ENCODE measurements around the gene RARB. TPM values are rescaled to one million over a fixed set of nuclear protein-coding genes. Genes with fewer than 3 reads are reported as not detected.
A peak's percentile ranks its signal among the peaks of the same experiment; 100 is the strongest.

Gene RARB
- total RNA-seq, 2 experiments from 2014 or later, result not detected

DNA sequence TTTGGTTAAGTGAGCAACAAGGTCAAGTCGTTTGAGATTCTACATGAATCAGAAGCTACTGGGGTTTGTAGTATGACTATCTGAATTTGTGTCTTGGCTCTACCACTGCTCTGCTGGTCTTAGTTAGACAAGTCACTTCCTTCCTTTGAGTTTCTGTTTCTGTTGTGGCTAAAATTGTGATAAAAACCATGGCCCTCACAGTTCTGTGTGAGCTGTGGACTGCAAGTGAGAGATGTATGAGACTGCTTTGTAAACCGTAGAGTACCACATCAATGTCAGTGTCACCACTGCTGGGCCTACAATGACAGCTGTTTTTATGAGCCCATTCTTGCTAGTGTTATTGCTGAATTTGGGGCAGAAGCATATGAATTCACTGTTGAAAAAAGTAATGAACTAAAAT lies 32.7 kb downstream of the RARB start:
- ATAC-seq (peak; percentile 88), DNase-seq (peak; percentile 48)
- Mint-ChIP-seq H3K4me1 (peaks cover 14% of the 10 kb centered on the region), H3K27ac (peak overlapping the region; percentile 66), H3K9me3 (ENCODE audit: low read depth) (no peaks in the 10 kb centered on the region), H3K27me3 (no peaks in the 10 kb centered on the region), H3K36me3 (no peaks in the 10 kb centered on the region), H3K4me3 (no peak overlapping the region)
- CTCF ChIA-PET, result interaction anchor here (0.6 to 1.1 kb wide), 2 partner anchors 18 to 71 kb away, joined by 3 read pairs; no protein-coding TSS in a partner anchor

DNA sequence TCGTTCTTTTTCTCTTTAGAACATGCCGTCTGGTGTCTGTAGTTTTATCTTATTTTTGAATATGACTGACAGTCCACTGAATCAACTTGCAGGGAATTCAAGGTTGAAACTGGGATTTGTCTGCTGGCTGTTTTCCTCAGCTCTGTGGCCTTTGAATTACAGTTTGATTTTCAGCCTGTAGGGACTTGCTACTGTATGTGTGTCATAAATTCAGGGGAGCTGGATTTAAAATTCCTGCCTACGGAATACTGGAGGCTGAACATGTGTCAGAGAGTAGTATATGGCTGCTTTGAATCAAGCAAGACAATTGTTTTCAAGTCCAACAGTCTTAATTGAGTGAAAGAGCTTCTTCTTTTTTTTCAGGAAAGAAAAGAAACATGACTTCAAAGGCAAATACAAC lies 33.9 kb downstream of the RARB start:
- ATAC-seq (no peak), DNase-seq (no peak)
- Mint-ChIP-seq H3K27me3 (no peaks in the 10 kb centered on the region), H3K27ac (no peak overlapping the region), H3K4me1 (peaks cover 14% of the 10 kb centered on the region), H3K9me3 (ENCODE audit: low read depth) (no peaks in the 10 kb centered on the region), H3K4me3 (no peak overlapping the region), H3K36me3 (no peaks in the 10 kb centered on the region)
- CTCF ChIA-PET, result no interaction called here

- Mint-ChIP-seq H3K36me3 (no peaks in the 10 kb centered on the region), H3K9me3 (ENCODE audit: low read depth) (no peaks in the 10 kb centered on the region), H3K4me3 (no peak overlapping the region), H3K27me3 (no peaks in the 10 kb centered on the region), H3K27ac (no peak overlapping the region), H3K4me1 (peaks cover 14% of the 10 kb centered on the region)
- ATAC-seq (no peak), DNase-seq (no peak)
- CTCF ChIA-PET, result no interaction called here
Observed at GRCh38 chr3:25462495-25462894, 34.4 kb downstream of the RARB start.

DNA sequence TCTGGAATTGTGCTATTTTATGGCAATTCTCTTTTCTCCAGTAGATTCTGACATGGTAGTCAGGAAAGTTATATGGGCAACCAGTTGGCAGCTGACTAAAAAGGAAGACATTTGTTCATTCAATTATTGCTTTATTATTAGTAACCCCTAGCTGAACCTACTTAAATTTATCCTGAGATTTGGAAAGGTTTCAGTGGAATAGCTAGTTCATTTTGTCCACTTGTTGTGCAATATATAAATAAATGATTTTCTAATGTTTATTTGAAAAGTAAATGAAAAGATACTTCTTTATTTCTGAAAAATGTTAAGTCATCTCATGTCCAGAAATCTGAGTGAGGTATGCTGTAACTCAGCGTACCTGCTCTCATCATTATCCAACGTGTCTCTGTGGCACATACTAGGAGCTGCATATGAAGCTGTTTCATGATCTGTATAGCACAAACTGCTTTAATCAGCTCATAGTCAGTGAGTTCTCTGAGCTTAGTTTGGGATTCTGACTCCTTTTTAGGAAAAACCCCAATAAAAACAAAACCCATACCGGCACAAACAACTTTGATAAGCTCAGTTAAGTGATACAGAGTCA lies 35.9 kb downstream of the RARB start:
- CTCF ChIA-PET, result no interaction called here
- no peak overlapping the region for H3K4me3 Mint-ChIP-seq
- DNase-seq (no peak), ATAC-seq (no peak)
- no peaks in the 10 kb centered on the region for H3K9me3 Mint-ChIP-seq (ENCODE audit: low read depth)
- H3K4me1 Mint-ChIP-seq, result peaks cover 14% of the 10 kb centered on the region
- H3K27me3 Mint-ChIP-seq, result no peaks in the 10 kb centered on the region
- no peak overlapping the region for H3K27ac Mint-ChIP-seq
- no peaks in the 10 kb centered on the region for H3K36me3 Mint-ChIP-seq

GRCh38 chr3:25465266-25465860 lies 37.3 kb downstream of the RARB start:
- Mint-ChIP-seq H3K4me3 (no peak overlapping the region), H3K9me3 (ENCODE audit: low read depth) (no peaks in the 10 kb centered on the region), H3K4me1 (peaks cover 14% of the 10 kb centered on the region), H3K27ac (no peak overlapping the region), H3K27me3 (no peaks in the 10 kb centered on the region), H3K36me3 (no peaks in the 10 kb centered on the region)
- DNase-seq (no peak), ATAC-seq (no peak)
- CTCF ChIA-PET, result no interaction called here

DNA sequence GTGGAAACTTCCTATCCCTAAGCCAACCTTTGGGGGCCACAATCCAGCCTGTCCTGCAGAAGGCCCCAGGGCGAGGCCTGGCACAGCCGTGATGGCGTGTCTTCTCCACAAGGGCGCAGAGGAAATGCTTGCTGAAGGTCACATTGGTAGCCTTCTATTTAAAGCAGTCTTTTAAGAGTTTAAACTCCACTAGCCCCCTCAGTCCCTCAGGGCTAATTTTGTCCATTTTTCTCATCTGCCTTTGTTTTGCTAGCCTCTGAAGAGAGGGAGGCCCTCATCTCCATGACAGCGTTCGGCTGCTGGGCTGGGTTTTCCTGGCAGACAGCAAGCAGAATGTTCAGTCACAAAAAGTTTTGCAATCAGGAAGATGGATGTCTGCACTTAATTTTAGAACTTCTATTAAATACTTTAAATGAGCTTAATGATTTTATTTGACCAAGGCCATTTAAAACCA lies 40.8 kb downstream of the RARB start:
- CTCF ChIA-PET, result interaction anchor here (0.7 kb wide), 1 partner anchor 1065 kb away, joined by 3 read pairs; no protein-coding TSS in a partner anchor

GRCh38 chr3:25469558-25469957 lies 41.5 kb downstream of the RARB start:
- Mint-ChIP-seq H3K27me3 (peaks cover 3% of the 10 kb centered on the region), H3K36me3 (no peaks in the 10 kb centered on the region), H3K4me1 (no peaks in the 10 kb centered on the region), H3K4me3 (no peak overlapping the region), H3K27ac (no peak overlapping the region), H3K9me3 (ENCODE audit: low read depth) (no peaks in the 10 kb centered on the region)
- CTCF ChIA-PET, result no interaction called here
- DNase-seq (no peak), ATAC-seq (no peak)

More for the DNA sequence above, 40.8 kb downstream of the RARB start:
- Mint-ChIP-seq H3K4me1 (no peaks in the 10 kb centered on the region), H3K27me3 (peaks cover 3% of the 10 kb centered on the region), H3K27ac (no peak overlapping the region), H3K36me3 (no peaks in the 10 kb centered on the region), H3K9me3 (ENCODE audit: low read depth) (no peaks in the 10 kb centered on the region), H3K4me3 (no peak overlapping the region)
- ATAC-seq (no peak), DNase-seq (no peak)

DNA sequence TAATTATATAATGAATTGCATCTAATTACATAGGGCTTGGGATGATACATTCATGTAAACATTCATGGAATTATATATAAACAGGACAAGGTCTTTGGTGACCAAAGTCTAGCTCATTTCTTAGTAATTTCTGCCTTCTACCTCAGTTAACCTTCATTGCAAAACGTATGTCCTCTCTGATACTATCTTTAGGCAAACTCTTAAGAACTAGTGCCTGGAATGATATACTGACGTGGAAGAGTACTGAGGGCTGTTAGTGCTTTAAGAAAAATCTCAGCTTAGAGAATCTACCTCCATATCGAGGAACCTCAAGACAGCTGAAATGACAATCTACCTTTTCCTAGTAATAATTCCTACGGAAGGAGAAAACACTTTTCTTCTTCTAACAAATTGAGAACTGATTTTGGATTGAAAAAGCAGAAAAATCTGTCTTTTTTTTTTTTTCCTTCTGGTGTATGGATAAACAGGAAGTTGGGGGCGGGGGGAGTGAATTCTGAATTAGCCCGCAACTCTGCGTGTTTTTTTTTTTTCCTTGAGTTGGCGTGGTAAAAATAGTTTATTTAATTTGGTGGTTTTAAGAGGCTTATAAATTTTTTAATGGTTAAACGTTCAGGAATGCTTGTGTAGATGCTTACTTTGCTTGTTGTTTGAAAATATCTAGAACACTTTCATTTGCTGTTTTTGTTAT lies 43.2 kb downstream of the RARB start:
- H3K9me3 Mint-ChIP-seq (ENCODE audit: low read depth), result no peaks in the 10 kb centered on the region
- H3K27ac Mint-ChIP-seq, result no peak overlapping the region
- no peak for DNase-seq
- H3K27me3 Mint-ChIP-seq, result peaks cover 8% of the 10 kb centered on the region
- ATAC-seq, result no peak
- CTCF ChIA-PET, result no interaction called here
- H3K36me3 Mint-ChIP-seq, result no peaks in the 10 kb centered on the region
- no peaks in the 10 kb centered on the region for H3K4me1 Mint-ChIP-seq
- no peak overlapping the region for H3K4me3 Mint-ChIP-seq

GRCh38 chr3:25472153-25472552 lies 44.1 kb downstream of the RARB start:
- no peaks in the 10 kb centered on the region for H3K4me1 Mint-ChIP-seq
- H3K36me3 Mint-ChIP-seq, result no peaks in the 10 kb centered on the region
- H3K4me3 Mint-ChIP-seq, result no peak overlapping the region
- no peak for DNase-seq
- no peak for ATAC-seq
- H3K27ac Mint-ChIP-seq, result no peak overlapping the region
- peaks cover 8% of the 10 kb centered on the region for H3K27me3 Mint-ChIP-seq
- no peaks in the 10 kb centered on the region for H3K9me3 Mint-ChIP-seq (ENCODE audit: low read depth)
- CTCF ChIA-PET, result no interaction called here

- no peaks in the 10 kb centered on the region for H3K4me1 Mint-ChIP-seq
- ATAC-seq, result no peak
- H3K27me3 Mint-ChIP-seq, result peaks cover 8% of the 10 kb centered on the region
- no peak for DNase-seq
- no peak overlapping the region for H3K27ac Mint-ChIP-seq
- CTCF ChIA-PET, result no interaction called here
- no peaks in the 10 kb centered on the region for H3K9me3 Mint-ChIP-seq (ENCODE audit: low read depth)
- H3K4me3 Mint-ChIP-seq, result no peak overlapping the region
- no peaks in the 10 kb centered on the region for H3K36me3 Mint-ChIP-seq
Observed at GRCh38 chr3:25472731-25473130, 44.7 kb downstream of the RARB start.

DNA sequence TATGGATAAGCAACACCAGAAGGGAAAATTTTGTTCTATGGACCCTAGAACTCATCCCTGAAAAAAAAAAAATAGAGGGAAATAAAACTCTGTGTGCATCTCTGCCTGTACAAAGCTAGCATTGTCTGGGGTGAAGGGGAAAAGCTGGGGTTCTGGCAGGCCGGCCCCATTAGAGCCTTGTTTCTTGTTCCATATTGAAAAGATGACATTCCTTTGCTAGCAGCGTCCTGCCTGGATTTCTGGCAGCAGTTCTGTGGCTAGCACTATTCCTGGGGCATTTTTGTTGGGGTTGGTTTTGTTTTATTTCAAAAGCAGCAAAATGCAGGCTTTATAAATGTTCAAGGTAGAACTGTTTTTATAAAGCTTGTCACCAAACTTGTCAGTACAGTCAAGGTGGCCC lies 45.2 kb downstream of the RARB start:
- Mint-ChIP-seq H3K27me3 (peaks cover 8% of the 10 kb centered on the region), H3K4me3 (no peak overlapping the region), H3K36me3 (no peaks in the 10 kb centered on the region), H3K9me3 (ENCODE audit: low read depth) (no peaks in the 10 kb centered on the region), H3K27ac (no peak overlapping the region), H3K4me1 (no peaks in the 10 kb centered on the region)
- ATAC-seq, result no peak
- CTCF ChIA-PET, result no interaction called here
- DNase-seq, result no peak

GRCh38 chr3:25474052-25474451 lies 46.0 kb downstream of the RARB start:
- Mint-ChIP-seq H3K9me3 (ENCODE audit: low read depth) (no peaks in the 10 kb centered on the region), H3K27me3 (peaks cover 8% of the 10 kb centered on the region)

GRCh38 chr3:25476639-25477038 lies 48.6 kb downstream of the RARB start:
- DNase-seq, result no peak
- Mint-ChIP-seq H3K4me3 (no peak overlapping the region), H3K9me3 (ENCODE audit: low read depth) (no peaks in the 10 kb centered on the region), H3K27ac (no peak overlapping the region), H3K4me1 (no peaks in the 10 kb centered on the region), H3K27me3 (peaks cover 8% of the 10 kb centered on the region), H3K36me3 (no peaks in the 10 kb centered on the region)
- CTCF ChIA-PET, result no interaction called here
- ATAC-seq, result no peak

More at GRCh38 chr3:25474052-25474451, 46.0 kb downstream of the RARB start:
- Mint-ChIP-seq H3K27ac (no peak overlapping the region), H3K36me3 (no peaks in the 10 kb centered on the region), H3K4me1 (no peaks in the 10 kb centered on the region), H3K4me3 (no peak overlapping the region)
- DNase-seq (no peak), ATAC-seq (no peak)
- CTCF ChIA-PET, result no interaction called here

- no peaks in the 10 kb centered on the region for H3K9me3 Mint-ChIP-seq (ENCODE audit: low read depth)
- H3K36me3 Mint-ChIP-seq, result no peaks in the 10 kb centered on the region
- no peak for DNase-seq
- peaks cover 8% of the 10 kb centered on the region for H3K27me3 Mint-ChIP-seq
- CTCF ChIA-PET, result no interaction called here
- H3K27ac Mint-ChIP-seq, result no peak overlapping the region
- ATAC-seq, result no peak
- H3K4me3 Mint-ChIP-seq, result no peak overlapping the region
- H3K4me1 Mint-ChIP-seq, result no peaks in the 10 kb centered on the region
Observed at GRCh38 chr3:25478211-25478757, 50.2 kb downstream of the RARB start.
